HG02973 (cell line): Measurements from ENCODE around the gene GNG11.
A peak's percentile ranks its signal among the peaks of the same experiment; 100 is the strongest.
"Not testable (repeated sequence)": the region's sequence is repeated elsewhere in the genome, so short reads cannot be mapped to it uniquely, and the experiment has no call there.

Source experiments
- ATAC-seq: cut with Tn5 transposase; IDR thresholded peaks from one replicate; pipeline ENCODE4 v1.9.1; 2021; ENCODE audit warnings: moderate library complexity; ENCODE audit not compliant: unreplicated experiment

Gene GNG11

GRCh38 chr7:93911242-93911641 is 10.3 kb upstream of the GNG11 start:
- ATAC-seq, result not testable (repeated sequence)

- peak; percentile 69 for ATAC-seq
These were observed 9.9 kb upstream of the GNG11 start for GRCh38 chr7:93911661-93912060.

- no peak for ATAC-seq
These were observed 8.3 kb upstream of the GNG11 start for GRCh38 chr7:93913197-93913596.

- no peak for ATAC-seq
These were observed 6.9 kb upstream of the GNG11 start for GRCh38 chr7:93914581-93915066.

- not testable (repeated sequence) for ATAC-seq
These were observed 6.2 kb upstream of the GNG11 start for GRCh38 chr7:93915206-93915842.

- peak; percentile 55 for ATAC-seq
These were observed 5.6 kb upstream of the GNG11 start for GRCh38 chr7:93915888-93916287.

- ATAC-seq, result peak; percentile 13
These were observed 5.2 kb upstream of the GNG11 start for GRCh38 chr7:93916315-93916714.

GRCh38 chr7:93920496-93921182 is 896 bp upstream of the GNG11 start:
- no peak for ATAC-seq

GRCh38 chr7:93921186-93921585 is 349 bp upstream of the GNG11 start:
- no peak for ATAC-seq

GRCh38 chr7:93923296-93923695 is 1.8 kb downstream of the GNG11 start:
- ATAC-seq, result no peak

- ATAC-seq, result no peak
These were observed 2.4 kb downstream of the GNG11 start for GRCh38 chr7:93923942-93924341.

- no peak for ATAC-seq
These were observed 5.3 kb downstream of the GNG11 start for GRCh38 chr7:93926800-93927199.

GRCh38 chr7:93927585-93927984 is 6.0 kb downstream of the GNG11 start:
- no peak for ATAC-seq

GRCh38 chr7:93931655-93932054 is 10.1 kb downstream of the GNG11 start:
- ATAC-seq, result no peak

GRCh38 chr7:93933156-93933555 is 11.6 kb downstream of the GNG11 start:
- ATAC-seq, result no peak

GRCh38 chr7:93935102-93935501 is 13.6 kb downstream of the GNG11 start:
- no peak for ATAC-seq

GRCh38 chr7:93937818-93938217 is 16.3 kb downstream of the GNG11 start:
- no peak for ATAC-seq

- no peak for ATAC-seq
These were observed 16.8 kb downstream of the GNG11 start for GRCh38 chr7:93938293-93938692.

GRCh38 chr7:93941945-93942344 is 20.4 kb downstream of the GNG11 start:
- no peak for ATAC-seq

- no peak for ATAC-seq
These were observed 22.4 kb downstream of the GNG11 start for GRCh38 chr7:93943816-93944540.

GRCh38 chr7:93944673-93945072 is 23.1 kb downstream of the GNG11 start:
- no peak for ATAC-seq

GRCh38 chr7:93945083-93945482 is 23.5 kb downstream of the GNG11 start:
- ATAC-seq, result no peak
